Stimulated activated CD8-positive, alpha-beta memory T cell treated with anti-CD3 and anti-CD28 coated beads, Interleukin-12 subunit alpha, Interleukin-12 subunit beta, amount 100 ng/mL, for 1 hour (primary cell): ENCODE measurements around the gene WSB1.
"Not testable (repeated sequence)": the region's sequence is repeated elsewhere in the genome, so short reads cannot be mapped to it uniquely, and the experiment has no call there.

Source experiments
- DNase-seq: peaks from one replicate; pipeline ENCODE4 v3.0.0-alpha.2; 2020; ENCODE audit warnings: low read depth

Gene WSB1

GRCh38 chr17:27293898-27294688 lies at the start of gene WSB1:
WSB1 (plus strand) TSS chr17:27294114; CDS start chr17:27294396, 282 bp downstream.
- peak; percentile 87 for DNase-seq

- no peak for DNase-seq
Measured at GRCh38 chr17:27244491-27245223, 49.3 kb upstream of the WSB1 start.

DNA sequence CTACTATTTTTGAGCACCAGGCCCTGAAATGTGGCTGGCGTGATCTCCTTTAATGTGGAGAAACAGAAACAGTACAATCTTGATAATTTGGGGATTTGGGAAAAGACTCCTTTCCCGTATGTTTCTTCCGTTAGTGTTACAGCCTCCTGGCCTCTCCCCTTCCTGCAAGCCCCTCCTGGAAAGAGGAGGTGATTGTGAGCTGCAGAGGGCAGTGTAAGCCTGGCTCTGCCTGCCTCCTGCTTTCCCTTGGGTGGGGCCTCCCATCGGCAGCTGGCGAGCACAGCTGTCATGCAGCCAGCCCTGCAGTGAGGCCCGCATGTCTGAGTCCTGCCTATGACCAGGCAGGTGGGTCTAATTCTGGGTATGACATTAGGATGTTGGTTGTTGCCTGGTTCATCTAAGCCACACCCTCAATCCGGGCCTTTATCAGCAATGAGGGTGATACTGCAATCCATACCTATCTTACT lies 48.7 kb upstream of the WSB1 start:
- peak; percentile 19 for DNase-seq

DNA sequence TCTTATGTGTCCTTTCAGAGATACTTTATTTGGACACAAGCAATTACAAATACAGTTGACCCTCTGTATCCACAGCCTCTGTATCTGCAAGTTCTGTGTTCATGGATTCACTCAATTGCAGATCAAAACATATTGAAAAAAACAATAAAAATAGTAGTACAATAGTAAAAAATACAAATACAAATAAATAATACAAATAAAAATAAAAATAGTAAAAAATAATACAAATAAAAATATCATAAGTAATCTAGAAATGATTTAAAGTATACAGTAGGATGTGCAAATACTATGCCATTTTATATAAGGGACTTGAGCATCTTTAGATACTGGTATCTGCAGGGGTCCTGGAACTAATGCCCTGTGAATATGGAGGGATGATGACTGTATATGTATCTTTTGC lies 47.4 kb upstream of the WSB1 start:
- DNase-seq: no peak

GRCh38 chr17:27247071-27247957 lies 46.6 kb upstream of the WSB1 start:
- no peak for DNase-seq

- no peak for DNase-seq
Measured at GRCh38 chr17:27247958-27248342, 46.0 kb upstream of the WSB1 start.

DNA sequence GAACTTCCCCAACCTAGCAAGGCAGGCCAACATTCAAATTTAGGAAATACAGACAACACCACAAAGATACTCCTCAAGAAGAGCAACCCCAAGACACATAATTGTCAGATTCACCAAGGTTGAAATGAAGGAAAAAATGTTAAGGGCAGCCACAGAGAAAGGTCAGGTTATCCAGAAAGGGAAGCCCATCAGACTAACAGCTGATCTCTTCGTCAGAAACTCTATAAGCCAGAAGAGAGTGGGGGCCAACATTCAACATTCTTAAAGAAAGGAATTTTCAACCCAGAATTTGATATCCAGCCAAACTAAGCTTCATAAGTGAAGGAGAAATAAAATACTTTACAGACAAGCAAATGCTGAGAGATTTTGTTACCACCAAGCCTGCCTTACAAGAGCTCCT lies 43.1 kb upstream of the WSB1 start:
- DNase-seq: not testable (repeated sequence)

GRCh38 chr17:27254802-27255201 lies 39.1 kb upstream of the WSB1 start:
- not testable (repeated sequence) for DNase-seq

- DNase-seq: no peak
Measured at GRCh38 chr17:27256225-27257030, 37.5 kb upstream of the WSB1 start.

- DNase-seq: no peak
Measured at GRCh38 chr17:27257031-27257357, 36.9 kb upstream of the WSB1 start.

DNA sequence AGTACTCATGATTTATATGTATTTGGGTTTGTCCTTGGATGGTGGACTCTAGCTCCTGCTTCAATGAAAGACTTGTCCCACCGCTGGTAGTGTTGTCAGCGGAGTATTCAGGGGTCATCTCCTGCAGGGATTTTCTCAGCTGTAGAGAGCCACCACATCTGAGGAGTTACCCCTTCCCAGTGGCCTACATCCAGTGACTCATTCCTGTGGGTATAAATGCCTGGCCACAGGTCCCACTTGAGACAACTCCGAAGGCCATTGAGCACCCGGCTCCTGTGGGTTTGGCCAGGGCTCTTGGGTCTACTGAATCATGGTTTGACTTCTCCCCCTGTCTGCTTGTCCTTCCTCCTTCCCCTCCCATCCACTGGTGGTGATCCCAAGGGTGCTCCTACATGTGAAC lies 34.6 kb upstream of the WSB1 start:
- DNase-seq: no peak

DNA sequence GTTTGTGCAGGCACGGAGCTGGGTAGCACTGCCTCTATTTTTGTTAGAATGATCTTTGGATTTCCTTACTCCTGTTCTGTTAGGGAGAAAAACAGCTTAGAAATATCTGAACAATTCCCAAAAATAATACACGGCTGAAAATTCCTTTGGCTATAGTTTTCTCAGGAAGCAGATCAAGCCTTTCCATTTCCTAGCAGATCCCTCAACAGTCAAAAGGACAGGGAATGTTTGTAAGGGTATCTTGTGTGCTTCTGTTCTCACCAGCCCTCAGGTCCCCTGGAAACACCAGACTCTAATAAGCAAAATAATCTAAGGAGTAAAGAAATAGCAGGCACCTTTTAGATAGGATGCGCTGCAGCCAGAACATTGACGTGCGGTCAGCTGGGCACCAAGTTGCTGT lies 30.5 kb upstream of the WSB1 start:
- DNase-seq: no peak

GRCh38 chr17:27264068-27264812 lies 29.7 kb upstream of the WSB1 start:
- no peak for DNase-seq

DNA sequence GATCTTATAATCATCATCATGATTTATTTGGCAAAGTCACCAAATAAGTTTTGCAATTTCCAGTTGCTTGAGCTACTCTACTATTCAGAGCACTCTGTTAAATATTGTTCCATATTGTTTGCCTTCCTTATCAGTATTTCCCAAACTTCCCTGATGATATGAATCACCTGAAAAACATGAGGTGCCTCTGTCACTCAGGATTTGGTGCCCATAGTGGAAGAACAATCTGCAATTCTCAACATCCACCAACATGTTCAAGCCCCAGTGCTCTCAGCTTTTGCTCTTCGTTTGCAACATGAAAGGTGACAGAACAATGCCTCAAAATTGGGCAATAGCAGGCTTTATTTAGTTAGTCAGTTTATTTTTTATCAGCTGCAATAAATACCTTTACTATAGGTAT lies 28.6 kb upstream of the WSB1 start:
- no peak for DNase-seq

- no peak for DNase-seq
Measured at GRCh38 chr17:27266228-27266627, 27.7 kb upstream of the WSB1 start.

- DNase-seq: no peak
Measured at GRCh38 chr17:27268394-27269085, 25.4 kb upstream of the WSB1 start.

DNA sequence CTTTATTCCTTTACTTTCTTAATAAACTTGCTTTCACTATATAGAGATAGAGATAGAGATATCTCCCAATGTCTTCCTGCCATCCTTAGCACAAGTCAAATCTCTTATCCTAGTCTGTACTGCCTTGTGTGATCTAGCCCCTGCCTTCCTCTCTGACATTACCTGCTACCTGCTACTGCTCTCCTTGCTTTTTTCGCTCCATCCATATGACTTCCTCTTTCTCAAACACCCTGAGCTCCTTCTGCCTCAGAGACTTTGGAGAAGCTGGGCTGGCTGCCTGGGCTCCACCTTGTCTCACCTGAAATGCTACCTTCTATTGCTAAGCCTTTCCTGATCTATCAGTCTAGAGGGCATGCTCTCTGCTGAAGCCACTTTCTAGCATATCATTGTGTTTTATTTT lies 24.7 kb upstream of the WSB1 start:
- no peak for DNase-seq

DNA sequence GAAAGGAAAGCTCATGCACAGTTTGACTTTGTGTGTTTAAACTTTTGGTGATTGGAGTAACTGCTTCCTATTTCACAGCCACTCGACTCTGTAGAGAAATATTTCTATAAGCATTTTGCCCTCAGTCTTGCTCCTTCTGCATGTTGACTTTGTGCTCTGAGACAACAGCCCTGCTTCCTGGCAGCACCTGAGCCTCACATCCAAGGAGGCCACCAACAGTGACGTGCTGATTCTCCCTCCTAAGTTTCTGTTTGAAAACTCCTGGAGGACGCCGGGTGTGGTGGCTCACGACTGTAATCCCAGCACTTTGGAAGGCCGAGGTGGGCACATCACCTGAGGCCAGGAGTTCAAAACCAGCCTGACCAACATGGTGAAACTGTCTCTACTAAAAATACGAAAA lies 23.9 kb upstream of the WSB1 start:
- no peak for DNase-seq

GRCh38 chr17:27276653-27277156 lies 17.2 kb upstream of the WSB1 start:
- no peak for DNase-seq

- DNase-seq: not testable (repeated sequence)
Measured at GRCh38 chr17:27279132-27279531, 14.8 kb upstream of the WSB1 start.
